ENCODE results near the gene PKD1.
"Not testable (repeated sequence)": the region's sequence is repeated elsewhere in the genome, so short reads cannot be mapped to it uniquely, and the experiment has no call there.

- TF ChIP-seq EZH2phosphoT487 (IDR thresholded peaks at IDR 0.05; ENCODE audit: borderline replicate concordance, low read length); CTCF (conservative IDR thresholded peaks at IDR 0.05; ENCODE audit: low read depth, low read length): not testable (repeated sequence)
Observed at GRCh38 chr16:2107791-2108125, 27.9 kb downstream of the PKD1 start.
